EL (cell line): ENCODE data around the gene PRKAB1.

Experiments used
- DNase-seq: peaks from one replicate; pipeline ENCODE4 v3.0.0-alpha.2; 2016

The PRKAB1 gene

DNA sequence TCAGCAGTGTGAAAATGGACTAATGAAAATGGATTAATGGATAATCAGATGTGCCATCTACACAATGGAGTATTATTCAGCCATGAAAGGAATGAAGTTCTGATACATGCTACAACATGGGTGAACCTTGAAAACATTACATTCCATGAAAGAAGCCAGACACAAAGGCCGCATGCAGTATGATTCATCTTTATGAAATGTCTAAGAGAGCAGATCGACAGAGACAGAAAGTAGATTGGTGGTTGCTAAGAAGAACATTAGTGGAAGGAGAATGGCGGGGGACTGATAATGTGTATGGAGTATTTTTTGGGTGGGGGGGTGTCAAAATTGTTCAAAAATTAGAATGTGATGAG, 47.3 kb downstream of the PRKAB1 start:
- DNase-seq, result peak; percentile 51

DNA sequence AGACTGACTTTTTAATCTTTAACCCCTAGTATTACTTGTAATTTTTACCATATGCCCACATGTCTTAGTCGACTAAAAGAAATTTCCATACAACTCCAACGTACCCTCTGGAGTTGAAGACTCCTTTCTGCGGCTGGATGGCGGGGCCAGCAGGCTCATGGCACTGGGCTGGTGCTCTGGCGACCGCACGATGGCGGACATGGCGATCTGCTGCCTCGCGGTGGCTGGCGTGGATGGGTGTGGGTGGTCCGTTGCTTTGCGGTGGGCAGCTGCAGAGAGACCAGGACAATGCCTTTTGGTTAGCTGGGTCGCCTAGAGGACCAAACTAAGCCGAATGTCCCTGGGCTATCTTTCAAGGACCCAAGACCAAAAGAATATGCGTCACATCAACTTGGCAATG, 50.2 kb downstream of the PRKAB1 start:
- no peak for DNase-seq

DNA sequence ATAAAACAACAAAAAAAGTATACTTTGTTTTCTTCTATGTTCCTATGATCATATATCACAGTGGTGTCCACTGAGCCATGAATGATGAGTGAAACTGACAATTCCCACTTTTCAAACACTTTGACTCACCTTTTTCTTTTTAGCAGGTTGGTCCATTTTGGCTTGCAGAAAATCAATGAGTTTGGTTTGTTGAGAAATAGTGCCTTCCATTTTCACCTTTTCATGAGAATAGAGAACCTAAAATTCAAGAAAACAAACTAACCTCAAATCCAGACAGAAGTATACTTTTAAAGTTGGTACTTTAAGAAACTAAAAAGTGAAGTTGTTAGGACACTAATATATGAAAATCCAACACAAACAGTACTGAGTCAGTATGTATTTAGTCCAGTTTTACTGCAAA, 52.4 kb downstream of the PRKAB1 start:
- DNase-seq, result no peak

DNA sequence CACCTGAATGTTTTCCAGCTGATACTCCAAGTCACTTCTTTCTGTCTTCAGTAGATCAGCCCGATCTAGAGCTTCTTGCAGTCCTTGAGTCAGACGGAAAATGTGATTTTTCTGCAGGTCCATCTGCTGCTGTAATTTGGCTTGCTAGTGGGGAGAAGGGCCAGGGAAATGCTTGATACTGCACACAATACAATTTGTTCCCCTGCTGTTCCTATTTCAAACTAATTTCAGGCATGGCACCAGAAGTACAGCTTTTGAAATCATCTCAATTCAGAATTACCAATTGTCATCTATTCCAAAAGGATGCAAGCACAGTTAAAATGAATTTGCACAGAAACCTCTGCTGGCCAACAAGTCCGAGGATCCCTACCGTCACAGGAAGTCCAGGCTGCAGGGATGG, 53.4 kb downstream of the PRKAB1 start:
- no peak for DNase-seq

DNA sequence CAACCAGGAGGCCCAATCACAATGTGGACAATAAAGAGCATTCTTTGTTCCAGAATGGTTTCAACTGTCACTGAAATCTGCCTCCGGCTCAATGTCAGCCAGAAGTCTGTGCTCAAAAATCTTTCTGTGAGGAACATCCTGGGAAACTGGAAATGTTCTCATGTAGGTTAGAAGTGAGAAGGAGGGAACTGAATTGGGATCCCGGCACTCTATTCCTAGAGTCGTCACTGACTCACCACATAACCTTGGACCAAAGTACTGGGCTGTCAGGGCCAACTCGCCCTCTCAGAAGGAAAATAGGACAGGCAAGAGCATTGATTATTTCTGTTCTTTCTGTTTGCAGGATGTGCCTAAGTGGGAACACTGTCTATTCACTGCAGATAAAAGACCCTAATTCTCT, 57.6 kb downstream of the PRKAB1 start:
- no peak for DNase-seq

DNA sequence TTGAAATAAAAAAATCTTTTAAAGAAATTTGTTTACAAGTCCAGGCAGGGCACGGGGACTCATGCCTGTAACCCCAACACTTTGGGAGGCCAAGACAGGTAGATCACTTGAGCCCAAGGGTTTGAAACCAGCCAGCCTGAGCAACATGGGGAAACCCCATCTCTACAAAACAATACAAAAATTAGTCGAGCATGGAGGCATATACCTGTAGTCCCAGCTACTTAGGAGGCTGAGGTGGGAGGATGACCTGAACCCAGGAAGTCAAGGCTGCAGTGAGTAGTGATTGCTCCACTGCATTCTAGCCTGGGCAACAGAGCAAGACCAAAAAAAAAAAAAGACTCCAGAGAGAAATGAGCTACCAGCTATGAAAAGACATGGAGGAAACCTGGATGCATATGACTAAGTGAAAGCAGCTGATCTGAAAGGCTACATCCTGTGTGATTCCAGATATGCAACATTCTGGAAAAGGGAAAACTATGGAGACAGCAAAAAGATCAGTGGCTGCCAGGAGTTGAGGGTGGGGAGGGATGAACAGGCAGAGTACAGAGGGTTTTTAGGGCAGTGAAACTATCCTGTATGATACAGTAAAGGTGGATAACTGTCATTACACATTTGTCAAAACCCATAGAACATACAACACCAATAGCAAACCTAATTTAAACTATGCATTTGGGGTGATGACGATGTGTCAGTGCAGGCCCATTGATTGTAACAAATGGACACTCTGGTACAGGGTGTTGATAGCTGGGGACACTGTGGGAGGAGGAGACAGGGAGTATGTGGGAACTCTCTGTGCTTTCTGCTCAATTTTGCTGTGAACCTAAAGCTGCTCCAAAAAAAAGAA, 59.9 kb downstream of the PRKAB1 start:
- DNase-seq, result no peak

DNA sequence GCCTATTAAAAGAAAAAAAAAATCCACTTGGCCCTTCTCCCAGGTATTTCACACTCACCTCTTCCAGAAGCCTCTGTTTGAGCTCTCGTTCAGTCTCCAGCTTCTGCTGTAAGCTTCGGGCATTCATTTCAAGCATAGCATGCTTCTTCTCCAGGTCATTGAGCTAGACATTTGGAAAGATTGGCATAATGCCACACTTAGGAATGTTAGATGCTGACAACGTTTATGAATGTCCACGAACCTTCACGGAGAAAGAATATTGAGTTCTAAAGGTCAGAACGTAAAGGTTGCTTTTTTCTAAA, 60.5 kb downstream of the PRKAB1 start:
- DNase-seq, result no peak

DNA sequence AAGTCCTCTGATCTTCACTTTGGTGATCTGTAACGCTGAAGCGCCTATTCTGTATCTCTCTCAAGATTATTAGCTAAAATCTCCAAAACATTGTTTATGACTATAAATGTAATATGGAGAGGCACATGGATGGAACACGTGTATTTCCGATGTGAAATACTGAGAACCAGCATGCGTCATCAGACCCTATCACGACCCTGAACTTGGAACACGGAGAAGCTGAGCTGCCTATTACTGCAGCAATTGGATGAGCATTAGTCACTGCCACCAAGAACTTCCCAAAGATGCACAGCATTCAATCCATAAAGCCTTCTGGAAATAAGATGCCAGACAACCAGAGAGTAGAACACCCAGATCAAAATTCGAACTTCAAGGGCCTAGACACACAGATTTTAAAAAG, 61.9 kb downstream of the PRKAB1 start:
- no peak for DNase-seq

DNA sequence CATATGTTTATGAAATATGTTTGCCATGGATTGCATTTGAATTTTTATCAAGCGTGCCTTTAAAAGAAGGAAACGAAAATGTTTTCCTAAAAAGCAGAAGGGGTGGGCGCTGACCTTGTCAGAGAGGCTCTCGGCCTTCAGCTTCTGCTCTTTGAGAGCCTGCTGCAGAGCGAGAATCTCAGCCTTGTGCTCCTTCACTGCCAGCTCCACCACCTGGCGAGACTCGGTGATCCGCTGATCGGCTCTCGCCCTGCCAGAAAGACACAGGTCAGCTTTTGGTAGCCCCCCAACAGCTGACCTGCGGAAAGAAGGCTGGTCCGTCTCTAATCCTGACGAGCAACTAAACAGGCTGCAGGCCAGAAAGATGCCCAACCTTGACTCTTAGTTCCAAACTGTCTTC, 62.4 kb downstream of the PRKAB1 start:
- DNase-seq, result no peak
